CD4-positive, alpha-beta T cell treated with Interleukin-2 at 100 ng/mL for 4 hours (primary cell): ENCODE results near the gene MAX.
"Not testable (repeated sequence)": the region's sequence is repeated elsewhere in the genome, so short reads cannot be mapped to it uniquely, and the experiment has no call there.

Experiments used
- DNase-seq: peaks from one replicate; pipeline ENCODE4 v3.0.0-alpha.2; 2020; ENCODE audit warnings: low spot score

Gene MAX

GRCh38 chr14:65035049-65035448 lies 67.3 kb downstream of the MAX start:
- no peak for DNase-seq

- DNase-seq, result no peak
Measured at GRCh38 chr14:65034021-65034420, 68.3 kb downstream of the MAX start.

- no peak for DNase-seq
Measured at GRCh38 chr14:65033181-65033580, 69.1 kb downstream of the MAX start.

GRCh38 chr14:65032319-65032718 lies 70.0 kb downstream of the MAX start:
- no peak for DNase-seq

GRCh38 chr14:65031321-65031720 lies 71.0 kb downstream of the MAX start:
- not testable (repeated sequence) for DNase-seq

GRCh38 chr14:65028937-65029336 lies 73.4 kb downstream of the MAX start:
- DNase-seq, result no peak

GRCh38 chr14:65027127-65027799 lies 75.1 kb downstream of the MAX start:
- DNase-seq, result no peak

GRCh38 chr14:65026526-65026925 lies 75.8 kb downstream of the MAX start:
- DNase-seq, result no peak

GRCh38 chr14:65025818-65026217 lies 76.5 kb downstream of the MAX start:
- no peak for DNase-seq
